Measurements from ENCODE around the gene ACTL7B. TPM values are rescaled to one million over a fixed set of nuclear protein-coding genes. Genes with fewer than 3 reads are reported as not detected.
"Not testable (repeated sequence)": the region's sequence is repeated elsewhere in the genome, so short reads cannot be mapped to it uniquely, and the experiment has no call there.

The ACTL7B gene
- polyA plus RNA-seq, 1 of the 3 experiments (the other 2 are of a cell fraction) = 0.07 TPM

- TF ChIP-seq RCOR1 (IDR thresholded peaks at IDR 0.05; ENCODE audit: low read length) = no peak
- no peak for TF ChIP-seq SMC3 (IDR thresholded peaks at IDR 0.05; ENCODE audit: low read depth, low read length)
- TF ChIP-seq RXRA (IDR thresholded peaks at IDR 0.05; ENCODE audit: borderline replicate concordance, low read depth) = no peak
- no peak for TF ChIP-seq RFX5 (IDR thresholded peaks at IDR 0.05; ENCODE audit: low read length)
- no peak for TF ChIP-seq CHD2 (IDR thresholded peaks at IDR 0.05; ENCODE audit: low read length, partially characterized antibody)
- no peak for TF ChIP-seq EZH2phosphoT487 (IDR thresholded peaks at IDR 0.05; ENCODE audit: borderline replicate concordance, low read depth)
Measured at GRCh38 chr9:108842610-108843295, 13.0 kb downstream of the ACTL7B start (continued).

GRCh38 chr9:108839561-108839960 lies 16.2 kb downstream of the ACTL7B start:
- H3K9me3 ChIP-seq; POLR2A ChIA-PET; CTCF ChIA-PET; H3K4me3 ChIP-seq (ENCODE audit: low read depth in 2 of 2, low read length in 1 of 2); H2AFZ ChIP-seq (ENCODE audit: low read depth); H3K9ac ChIP-seq; H3K79me2 ChIP-seq (ENCODE audit: insufficient read depth); H3K4me2 ChIP-seq; H3K27me3 ChIP-seq (ENCODE audit: insufficient read depth); H3K27ac ChIP-seq (ENCODE audit: low read depth in 2 of 2, low read length in 1 of 2); H4K20me1 ChIP-seq (ENCODE audit: insufficient read depth); H3K36me3 ChIP-seq (replicated peaks in 1 of 2; ENCODE audit: control insufficient read depth in 1 of 2, insufficient read depth in 2 of 2, low read length in 1 of 2); H3F3A ChIP-seq (replicated peaks; ENCODE audit: insufficient read depth); H3K9me2 ChIP-seq; DNase-seq; H3K4me1 ChIP-seq (ENCODE audit: control insufficient read depth in 1 of 2, insufficient read depth in 2 of 2, low read depth in 1 of 2, low read length in 1 of 2): not testable (repeated sequence)
- 41% methylated on average over 5 of the region's 5 CpGs for WGBS (ENCODE audit: low lambda C conversion rate)

GRCh38 chr9:108838017-108838416 lies 17.8 kb downstream of the ACTL7B start:
- Histone ChIP-seq H3K27ac (ENCODE audit: low read depth in 2 of 2, low read length in 1 of 2) (no peak overlapping the region), H3K4me3 (ENCODE audit: low read depth in 2 of 2, low read length in 1 of 2) (no peak overlapping the region), H2AFZ (ENCODE audit: low read depth) (no peak overlapping the region), H3K9me2 (no peaks in the 10 kb centered on the region), H3F3A (replicated peaks; ENCODE audit: insufficient read depth) (no peaks in the 10 kb centered on the region), H3K9me3 (no peaks in the 10 kb centered on the region), H3K9ac (no peak overlapping the region), H3K4me2 (no peak overlapping the region), H3K79me2 (ENCODE audit: insufficient read depth) (no peaks in the 10 kb centered on the region), H3K36me3 (replicated peaks in 1 of 2; ENCODE audit: control insufficient read depth in 1 of 2, insufficient read depth in 2 of 2, low read length in 1 of 2) (no peaks in the 10 kb centered on the region), H3K4me1 (ENCODE audit: control insufficient read depth in 1 of 2, insufficient read depth in 2 of 2, low read depth in 1 of 2, low read length in 1 of 2) (no peaks in the 10 kb centered on the region), H3K27me3 (ENCODE audit: insufficient read depth) (no peaks in the 10 kb centered on the region; the same call in 1 of the 2 replicates), H4K20me1 (ENCODE audit: insufficient read depth) (no peaks in the 10 kb centered on the region)
- ChIA-PET POLR2A (no interaction called here), CTCF (no interaction called here)
- TF ChIP-seq MEF2A (IDR thresholded peaks at IDR 0.05; ENCODE audit: borderline replicate concordance, low read depth) (no peak), EZH2phosphoT487 (IDR thresholded peaks at IDR 0.05; ENCODE audit: borderline replicate concordance, low read depth) (no peak), SIN3A (IDR thresholded peaks at IDR 0.05; ENCODE audit: borderline replicate concordance, low read depth, low read length) (no peak), USF2 (IDR thresholded peaks at IDR 0.05; ENCODE audit: borderline replicate concordance, low read depth, low read length) (no peak), RAD21 (IDR thresholded peaks at IDR 0.05; ENCODE audit: low read length) (no peak), TCF12 (IDR thresholded peaks at IDR 0.05) (no peak), RFX5 (IDR thresholded peaks at IDR 0.05; ENCODE audit: low read length) (no peak), POLR2AphosphoS5 (IDR thresholded peaks at IDR 0.05; ENCODE audit: low read depth, low read length) (no peak), CHD2 (IDR thresholded peaks at IDR 0.05; ENCODE audit: low read length, partially characterized antibody) (no peak)
- WGBS (ENCODE audit: low lambda C conversion rate) = 64% methylated on average over 6 of the region's 6 CpGs
- DNase-seq = no peak
